NCI-H69 (cell line): Measurements from ENCODE around the gene DPF3.

Experiments
- DNase-seq: peaks from one replicate; lab custom pipeline; 2025; lab: John Stamatoyannopoulos, UW

Gene DPF3

DNA sequence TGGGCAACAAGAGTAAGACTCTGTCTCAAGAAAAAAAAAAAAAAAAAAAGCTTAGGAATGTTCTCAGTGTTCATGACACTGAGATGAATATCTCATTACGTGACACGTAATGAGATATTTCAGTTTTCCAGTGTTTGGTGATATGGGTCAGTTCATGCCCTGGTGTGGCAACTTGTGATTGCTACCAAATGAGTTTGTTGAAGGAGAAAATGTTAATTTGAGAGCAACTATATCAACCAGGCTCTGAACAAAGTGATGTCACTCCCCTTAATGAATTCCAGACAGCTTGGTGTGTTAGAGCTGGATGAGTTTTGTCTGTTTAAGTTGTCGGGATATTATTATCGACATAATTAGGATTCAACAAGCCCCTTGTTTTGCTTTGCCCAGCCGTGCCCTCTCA, 211.7 kb downstream of the DPF3 start:
- no peak for DNase-seq

DNA sequence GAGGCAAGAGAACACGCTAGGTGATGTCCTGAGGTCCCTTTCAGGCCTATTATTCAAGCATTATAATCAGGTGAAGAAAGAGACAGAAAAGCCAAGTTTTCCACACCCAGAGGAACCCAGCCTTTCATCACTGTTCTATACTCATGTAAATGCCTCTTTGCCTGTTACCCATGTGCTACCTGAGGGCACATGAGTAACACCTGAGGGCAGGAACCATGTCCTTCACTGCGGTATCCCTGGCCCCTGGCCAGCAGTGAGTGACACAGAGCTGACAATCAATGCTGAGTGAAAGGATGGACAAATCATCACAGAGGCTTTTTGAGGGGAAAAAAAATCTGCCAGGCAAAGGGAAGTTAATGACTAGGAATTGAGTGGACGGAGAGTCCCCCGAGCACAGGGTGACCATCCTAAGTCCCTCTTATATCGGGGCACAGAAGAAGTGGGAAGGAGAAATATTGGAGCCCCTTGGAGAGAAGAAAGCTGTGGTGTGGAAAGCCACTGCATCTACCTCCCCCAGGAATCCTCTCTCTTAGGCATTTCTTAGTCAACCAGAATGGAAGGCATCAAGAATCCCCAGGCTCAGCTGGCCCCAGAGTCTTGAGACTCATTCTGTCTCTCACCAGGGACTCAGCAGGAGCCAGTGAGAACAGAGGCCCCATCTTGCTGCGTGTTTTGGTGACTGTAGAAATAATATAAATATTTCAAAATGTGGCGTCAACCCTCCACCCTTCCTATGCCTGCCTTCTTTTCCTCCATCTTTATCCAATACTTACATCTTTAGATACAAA, 212.9 kb downstream of the DPF3 start:
- no peak for DNase-seq

DNA sequence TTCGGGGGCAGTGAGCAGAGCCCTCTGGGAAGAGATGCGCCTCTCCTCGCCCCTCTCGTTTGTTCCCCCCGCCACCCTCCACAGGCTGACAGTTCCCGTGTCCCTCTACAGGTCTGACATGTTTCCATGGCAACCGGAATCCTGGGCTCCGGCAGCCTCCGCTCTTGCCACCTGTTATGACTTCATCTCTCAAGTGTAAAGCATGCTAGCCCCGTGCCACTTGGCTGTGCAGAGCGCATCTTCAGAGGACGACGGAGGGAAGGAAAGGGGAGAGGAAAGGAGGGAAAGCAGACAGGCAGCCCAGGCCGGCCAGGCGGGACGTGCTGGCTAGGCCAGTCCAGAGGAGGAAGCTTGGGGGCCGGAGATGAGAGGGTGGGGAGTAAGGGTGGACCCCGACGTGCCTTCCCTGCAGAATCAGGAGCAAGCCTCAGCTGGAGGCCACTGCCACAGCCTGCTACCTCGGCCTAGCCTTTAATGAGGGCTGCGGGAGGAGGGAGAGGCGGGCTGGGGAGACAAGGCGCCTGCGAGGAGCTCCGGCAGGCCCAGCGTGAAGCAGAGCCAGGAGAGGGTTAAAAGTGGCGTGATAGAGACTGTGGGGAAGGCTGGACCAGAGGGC, 214.3 kb downstream of the DPF3 start:
- peak; percentile 70 for DNase-seq

DNA sequence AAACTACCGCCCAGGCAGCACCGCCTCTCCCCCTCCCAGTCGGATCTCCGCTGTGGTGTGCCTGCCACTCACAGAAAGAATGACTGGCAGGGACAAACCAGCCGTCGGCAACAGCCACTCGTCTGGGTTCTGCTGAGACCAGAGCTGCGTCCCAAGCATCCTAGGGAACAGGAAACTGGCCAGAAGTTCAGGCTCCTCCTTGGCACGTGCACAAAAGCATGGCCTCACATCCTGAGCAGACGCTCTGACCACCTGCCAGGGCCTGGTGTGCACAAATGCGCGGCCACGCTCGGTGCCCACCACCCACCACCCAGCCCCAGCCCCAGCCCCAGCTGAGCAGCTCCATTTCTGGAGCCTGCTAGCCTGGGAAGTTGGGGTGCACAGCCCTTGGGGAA, 214.8 kb downstream of the DPF3 start:
- DNase-seq, result peak; percentile 47

DNA sequence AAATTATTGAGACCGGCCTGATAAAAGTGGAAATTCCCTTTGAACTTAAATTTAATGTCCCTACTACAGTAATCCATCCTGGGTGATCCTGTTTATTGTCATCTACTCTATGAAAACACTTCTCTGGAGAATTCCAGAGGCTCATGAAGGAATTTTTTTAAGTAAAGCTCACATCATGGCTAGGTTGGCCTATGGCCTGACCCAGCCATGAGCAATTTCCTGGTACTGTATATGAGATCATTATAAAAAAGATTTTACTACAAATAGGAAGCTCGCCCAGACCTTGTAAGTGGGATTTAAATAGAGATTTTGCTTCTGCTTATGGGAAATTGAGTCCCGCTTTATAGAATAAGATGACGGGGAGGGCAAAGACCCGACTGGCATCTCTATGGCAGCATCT, 215.5 kb downstream of the DPF3 start:
- no peak for DNase-seq

DNA sequence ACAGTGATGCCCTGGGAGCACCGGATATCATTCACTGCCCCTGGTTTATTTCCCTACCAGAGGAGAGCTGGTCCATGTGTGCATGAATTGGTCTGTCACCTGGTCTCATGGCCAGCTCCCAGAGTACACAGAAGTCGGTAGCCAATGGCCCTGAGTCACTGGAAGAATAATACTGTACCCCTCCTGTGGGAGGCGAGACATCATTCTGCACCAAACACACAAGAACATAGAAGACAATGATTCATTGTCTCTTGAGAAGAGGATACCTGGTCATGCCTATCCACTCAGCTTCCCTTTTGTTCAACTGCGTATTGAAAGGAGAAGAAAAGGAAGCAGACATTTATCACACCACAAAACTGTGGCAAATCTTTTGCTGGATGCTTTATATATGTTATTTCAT, 216.2 kb downstream of the DPF3 start:
- DNase-seq, result no peak

DNA sequence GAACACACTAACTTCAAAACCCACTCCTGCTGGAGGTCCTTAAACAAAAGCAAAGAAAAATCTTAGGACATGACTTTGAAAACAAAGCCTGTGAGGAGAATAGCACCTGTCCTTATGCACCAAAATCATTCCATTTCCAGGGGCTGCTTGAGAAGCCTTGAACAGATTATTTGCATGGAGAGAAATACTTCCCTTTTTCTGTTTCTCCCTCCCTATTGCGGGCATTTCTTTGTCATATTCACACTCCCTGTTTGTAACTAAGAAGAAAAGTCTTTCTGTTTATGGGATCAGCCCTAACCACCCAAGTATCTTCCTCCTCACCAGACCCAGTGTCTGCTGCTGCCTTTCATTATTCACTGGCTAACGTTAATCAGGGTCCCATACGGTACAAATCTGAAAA, 218.8 kb downstream of the DPF3 start:
- DNase-seq, result no peak

DNA sequence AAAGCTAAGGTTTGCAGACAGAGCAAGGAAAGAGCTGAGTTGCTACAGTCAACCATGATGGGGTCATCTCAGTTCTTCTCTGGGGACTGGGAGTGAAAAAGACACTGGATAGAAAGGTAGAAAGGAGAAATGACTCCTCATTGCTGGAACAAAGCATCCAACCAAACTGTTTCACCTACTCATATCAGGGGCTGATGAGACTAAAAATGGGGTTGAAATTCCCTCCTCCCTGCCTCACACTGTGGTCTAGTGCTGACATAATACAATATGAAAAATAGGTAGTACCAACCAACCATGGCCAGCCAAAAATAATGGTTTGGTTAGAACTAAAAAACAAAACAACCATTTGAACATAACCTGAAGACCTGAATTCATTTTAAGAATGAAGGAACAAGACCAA, 220.7 kb downstream of the DPF3 start:
- DNase-seq, result no peak

DNA sequence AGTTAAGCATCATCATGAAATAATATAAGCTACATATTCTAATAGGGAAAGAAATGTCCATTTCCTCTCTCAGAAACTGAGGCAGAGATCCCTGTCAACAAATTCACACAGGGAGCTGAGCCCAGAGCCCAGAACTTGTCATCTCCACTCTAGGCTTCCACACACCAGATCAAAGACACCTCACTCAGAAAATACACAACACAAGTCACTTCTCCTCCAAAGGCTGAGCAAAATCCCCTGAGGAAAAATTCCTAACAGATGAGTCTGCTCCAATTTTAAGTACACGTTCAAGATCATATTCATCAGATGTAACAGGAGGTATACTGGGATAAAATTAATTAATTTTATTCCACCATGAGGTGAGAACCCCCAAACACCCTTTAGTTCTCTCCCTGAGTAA, 227.3 kb downstream of the DPF3 start:
- DNase-seq, result no peak

DNA sequence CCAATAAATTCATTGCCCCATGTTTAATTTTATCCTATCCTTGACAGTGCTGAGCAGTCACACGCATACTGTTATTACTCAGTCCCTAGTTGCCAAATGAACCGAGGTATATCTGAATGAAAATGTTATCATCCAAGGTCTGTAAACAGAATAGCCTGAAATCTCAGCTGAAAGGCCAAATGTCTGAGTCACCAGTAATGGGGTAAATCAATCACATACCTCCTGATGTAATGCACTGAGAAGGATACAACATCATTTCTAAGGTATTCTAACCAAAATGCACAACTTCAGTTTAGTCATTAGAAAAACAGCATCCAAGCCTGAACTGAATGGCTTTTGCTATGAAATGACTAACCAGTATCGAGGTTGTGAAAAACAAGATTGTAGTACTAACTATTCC, 228.6 kb downstream of the DPF3 start:
- no peak for DNase-seq

DNA sequence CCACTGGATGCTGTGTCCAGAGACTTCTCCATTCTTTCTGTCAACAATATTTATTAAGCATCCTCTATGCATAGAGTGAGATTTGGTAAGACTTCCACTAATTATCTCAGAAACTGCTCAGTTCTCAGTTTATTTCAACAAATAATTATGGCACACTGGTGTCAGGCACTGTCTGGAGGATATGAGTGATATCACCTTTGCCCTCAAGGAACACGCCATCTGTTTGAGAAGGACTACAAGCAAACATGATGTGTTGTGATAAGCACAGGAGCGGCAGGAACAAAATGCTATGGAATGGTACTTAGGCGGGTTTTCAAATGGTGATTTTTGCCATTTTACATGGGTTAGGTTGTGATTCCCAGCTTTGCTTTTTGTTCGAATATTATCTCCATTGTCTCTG, 229.2 kb downstream of the DPF3 start:
- no peak for DNase-seq

DNA sequence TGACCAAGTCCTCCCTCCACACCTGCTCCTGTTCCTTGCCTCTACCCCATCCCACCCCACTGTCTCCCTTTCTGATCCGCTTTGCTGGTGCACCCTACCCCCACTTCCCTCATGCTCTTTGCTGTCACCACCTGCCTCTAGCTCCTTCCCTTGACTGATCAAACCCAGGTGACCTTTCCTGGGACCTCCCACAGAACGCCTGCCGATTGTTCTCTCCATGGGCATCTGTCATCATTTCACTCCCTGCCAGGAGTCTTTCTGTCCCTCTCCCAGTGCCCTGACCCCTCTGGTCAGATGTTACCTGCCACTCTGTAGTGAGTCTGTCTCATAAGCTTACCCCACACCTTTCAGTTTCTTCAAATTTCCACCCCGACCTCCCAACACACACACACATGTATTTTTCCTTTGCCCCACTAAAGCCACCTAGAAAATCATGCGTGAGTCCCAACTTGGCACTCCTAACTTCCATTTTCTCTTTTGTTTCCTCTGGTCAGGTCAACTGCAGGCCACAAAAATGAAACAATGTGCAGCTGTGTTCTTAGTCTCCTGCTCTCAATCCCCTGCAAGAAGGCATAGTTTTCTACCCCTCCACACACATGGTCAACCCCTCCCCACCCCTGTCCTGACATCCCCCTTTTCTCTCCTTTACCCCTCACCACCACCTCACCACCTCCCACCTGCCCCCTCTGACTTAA, 229.8 kb downstream of the DPF3 start:
- no peak for DNase-seq

DNA sequence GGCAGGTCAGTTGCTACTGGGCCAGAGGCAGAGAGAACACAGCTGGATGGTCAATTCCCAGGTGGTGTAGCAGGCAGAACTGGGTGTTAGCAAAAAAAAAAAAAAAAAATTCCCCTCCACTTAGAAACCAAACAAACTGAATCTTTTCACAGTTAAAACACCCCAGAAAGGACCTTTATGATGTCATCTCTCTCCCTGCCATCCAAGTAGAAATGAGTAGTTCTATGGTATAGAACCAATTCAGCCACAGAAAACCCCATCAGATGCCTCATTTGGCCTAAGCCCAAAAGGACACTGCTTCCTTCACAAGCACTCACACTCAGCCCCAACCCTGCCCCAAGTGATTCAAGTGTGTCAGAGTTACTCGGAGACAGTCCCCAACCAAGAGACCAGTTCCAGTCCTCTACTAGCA, 230.8 kb downstream of the DPF3 start:
- DNase-seq, result no peak

DNA sequence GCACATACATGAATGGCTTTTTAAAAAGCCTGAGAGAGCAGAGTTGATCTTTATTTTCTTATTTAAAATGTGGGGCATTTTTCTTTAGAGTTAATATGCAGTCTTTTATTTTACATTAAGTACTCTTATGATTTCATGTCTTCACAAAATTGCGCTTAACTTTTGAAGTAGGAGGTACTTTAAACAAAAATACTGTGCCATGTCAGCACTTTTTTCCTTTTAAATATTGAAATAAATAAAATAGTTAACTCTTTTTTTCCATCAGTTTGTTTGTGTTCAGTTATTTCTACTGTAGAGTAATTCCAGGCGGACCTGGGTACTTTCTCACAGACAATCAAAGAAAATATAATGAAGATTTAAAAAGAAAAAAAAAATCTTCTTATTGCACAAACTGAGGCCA, 231.7 kb downstream of the DPF3 start:
- DNase-seq, result no peak

DNA sequence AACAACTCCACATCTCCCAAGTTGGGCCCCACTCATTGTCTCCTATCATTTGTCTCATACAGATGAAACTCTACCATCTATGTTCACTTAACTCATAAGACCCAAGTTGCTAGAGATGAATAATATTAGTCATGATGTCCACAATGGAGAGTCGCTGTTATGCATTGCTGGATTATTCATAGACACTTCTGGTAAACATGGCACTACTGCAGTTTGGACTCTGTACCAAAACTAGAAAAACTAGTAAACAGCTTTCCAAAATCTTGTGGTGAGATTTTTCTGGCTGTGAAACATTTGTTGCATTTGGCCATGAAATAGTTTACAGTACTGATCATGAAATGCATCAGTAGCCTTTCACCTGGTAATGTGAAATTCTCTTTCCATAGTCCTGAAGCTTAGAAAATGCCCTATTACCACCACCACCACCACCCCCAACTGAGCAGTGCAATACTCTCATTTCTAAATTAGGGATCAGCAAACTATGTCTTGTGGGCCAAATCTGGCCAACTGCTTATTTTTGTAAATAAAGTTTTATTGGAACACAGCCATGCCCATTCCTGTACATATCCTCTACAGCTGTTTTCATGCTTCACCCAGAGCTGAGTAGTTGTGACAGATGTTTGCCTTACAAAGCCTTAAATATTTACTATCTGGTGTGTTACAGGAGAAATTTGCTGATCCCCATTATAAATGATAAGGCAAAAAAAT, 236.5 kb downstream of the DPF3 start:
- no peak for DNase-seq

DNA sequence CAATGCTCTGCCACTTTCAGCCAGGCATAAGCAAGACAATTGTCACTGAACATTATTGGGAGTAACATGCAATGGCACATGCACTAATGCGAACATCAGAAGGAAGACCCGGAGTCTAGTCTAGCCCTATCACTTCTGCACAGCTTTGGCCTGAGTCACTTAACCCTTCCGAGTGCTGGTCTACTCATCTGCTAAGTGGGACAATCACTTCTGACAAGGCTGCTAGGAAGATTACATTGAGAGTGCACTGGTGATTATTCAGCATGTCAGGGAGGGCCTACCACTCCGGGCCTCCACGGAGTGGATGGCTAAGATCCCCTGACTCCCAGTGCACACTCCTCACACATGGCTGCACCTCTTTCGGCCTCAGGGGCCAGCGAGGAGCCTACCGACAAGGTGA, 240.9 kb downstream of the DPF3 start:
- no peak for DNase-seq

DNA sequence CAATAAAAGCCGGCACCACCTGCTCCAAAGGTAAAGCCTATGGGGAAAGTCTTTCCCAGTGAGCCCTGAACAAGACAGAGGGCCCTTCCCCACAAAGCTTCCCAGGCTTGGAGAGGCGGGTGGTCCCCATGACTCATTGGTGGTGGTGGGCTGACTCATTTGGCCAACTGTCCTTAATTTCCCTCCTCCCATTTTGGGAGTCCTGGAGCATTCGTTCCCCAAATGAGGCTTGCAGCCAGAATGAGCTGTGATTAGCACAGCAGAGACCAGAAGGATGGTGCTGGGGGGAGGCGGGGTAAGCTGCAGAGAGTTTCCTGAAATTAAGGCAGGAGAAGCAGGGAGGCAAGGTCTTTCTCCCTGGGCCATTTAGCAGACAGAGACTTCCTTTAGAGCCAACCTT, 241.7 kb downstream of the DPF3 start:
- DNase-seq, result no peak

DNA sequence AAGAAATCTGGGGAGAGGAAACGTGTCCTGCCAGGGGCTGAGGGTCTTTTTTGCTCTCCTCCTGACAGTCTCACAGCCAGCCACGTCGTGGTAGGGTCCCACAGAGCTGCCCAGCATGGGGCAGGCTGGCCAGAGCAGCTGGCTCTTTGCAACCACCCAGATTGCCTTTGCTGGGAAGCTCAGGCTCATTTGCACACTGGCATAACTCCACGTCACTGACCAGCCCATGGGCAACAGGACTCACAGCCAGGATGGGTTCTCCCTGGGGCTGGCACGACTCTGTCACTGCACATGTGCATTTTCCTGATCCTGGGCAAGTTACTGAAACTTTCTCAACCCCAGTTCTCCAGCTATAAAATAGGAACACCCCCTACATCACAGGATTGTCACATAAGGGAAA, 242.2 kb downstream of the DPF3 start:
- DNase-seq, result no peak

DNA sequence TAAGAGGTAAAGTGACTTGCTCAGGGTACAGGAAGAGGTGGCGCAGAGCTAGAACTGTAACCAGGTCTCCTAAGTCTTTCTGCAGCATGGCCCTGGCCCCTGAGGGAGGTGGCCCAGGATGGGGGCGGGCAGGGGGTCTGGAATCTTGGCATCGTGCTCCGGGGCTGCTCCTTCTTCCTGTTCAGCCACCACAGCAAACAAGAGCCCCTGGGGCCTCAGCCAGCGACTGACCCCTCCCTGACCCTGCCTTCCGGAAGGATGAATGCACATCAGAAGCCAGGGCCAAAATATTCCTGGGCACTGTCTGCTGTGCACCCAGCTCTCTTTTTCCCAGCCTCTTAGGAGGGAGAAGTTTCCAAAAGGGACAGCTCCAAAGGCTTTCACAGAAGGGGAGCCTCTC, 242.8 kb downstream of the DPF3 start:
- peak; percentile 19 for DNase-seq

DNA sequence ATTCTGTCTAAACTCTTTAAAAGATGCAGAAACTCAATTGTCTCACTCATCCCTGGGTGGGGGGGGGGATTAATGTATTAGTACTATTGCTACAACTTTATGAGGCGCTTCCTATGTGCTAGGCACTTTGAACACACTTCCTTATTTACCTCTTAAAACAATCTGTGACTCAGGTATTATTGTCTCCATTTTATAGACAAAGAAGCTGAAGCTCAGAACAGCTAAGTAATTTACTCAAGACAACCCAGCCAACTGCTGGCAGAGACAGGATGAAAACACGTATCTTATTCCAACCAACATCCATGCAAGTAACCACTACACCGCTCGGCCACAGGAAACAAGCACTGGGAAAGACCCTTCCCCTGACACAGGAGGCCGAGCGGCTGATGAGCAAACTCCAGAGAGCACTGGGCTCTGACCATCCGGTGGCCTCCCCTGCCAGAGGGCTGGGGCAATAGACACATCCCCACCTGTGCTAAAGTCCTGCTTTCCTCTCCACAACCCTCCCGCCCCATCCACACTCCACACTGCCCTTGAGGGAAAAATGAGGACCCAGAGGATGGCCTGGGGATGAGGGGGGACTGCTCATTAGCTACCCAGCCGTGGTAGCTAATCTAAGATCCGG, 244.2 kb downstream of the DPF3 start:
- no peak for DNase-seq

DNA sequence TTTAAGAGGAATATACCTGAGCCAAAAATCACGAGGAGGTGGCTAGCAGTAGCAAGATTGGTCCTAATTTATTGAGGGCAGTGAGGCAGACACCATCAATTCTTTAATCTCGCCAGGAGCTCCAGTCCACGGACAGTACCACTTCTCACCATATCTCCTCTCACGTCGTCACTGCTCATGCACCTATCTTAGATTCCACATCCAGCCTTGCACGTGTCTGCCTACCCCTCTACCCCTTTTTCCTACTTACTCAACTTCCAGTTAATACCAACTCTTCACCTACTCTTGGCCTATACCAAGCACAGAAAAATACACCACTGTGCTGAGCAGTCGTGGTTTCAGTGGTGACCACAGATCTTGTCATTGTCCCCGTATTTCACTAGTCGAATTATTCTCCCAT, 246.1 kb downstream of the DPF3 start:
- no peak for DNase-seq

DNA sequence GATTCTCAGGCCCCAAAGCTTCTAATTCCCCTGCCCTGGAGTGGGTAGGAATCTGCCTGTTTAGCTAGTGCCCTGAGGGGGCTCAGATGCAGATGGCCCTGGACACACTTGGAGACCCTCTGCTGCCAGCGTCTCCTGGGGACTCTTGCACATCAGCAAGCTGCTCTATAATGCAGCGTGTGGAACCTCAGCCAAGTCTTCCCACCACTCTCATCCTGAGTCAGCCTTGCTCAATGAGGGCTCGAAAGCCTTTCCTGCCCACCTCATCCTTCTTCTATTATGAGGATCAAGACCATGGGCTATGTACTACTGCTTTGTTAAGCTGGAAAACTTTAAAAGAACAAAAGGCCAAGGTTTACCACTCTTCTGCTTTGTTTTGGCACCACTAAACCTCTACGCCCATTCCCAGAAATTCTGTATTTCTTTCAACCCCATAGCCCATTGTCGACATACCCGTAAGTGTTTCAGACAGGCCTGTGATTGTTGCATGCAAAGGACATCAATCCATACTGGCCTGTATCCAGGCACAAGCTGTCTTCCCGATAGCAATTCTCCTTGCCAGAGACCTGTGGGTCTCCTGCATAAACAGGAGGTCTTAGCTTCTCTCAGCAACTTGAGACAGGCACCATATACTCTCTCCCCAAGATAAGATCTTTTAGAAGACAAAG, 246.9 kb downstream of the DPF3 start:
- no peak for DNase-seq
